WTC11 (cell line): ENCODE data around the gene GGA3.

Experiments
- CREM ChIP-seq: sonication (generic); formaldehyde crosslinking; IDR thresholded peaks from 2 replicates; pipeline ENCODE4 v1.8.1; 2022; ENCODE audit warnings: mild to moderate bottlenecking, missing genetic modification reagents, moderate library complexity
- TF ChIP-seq, protein P1 (sequence below): fragments of 200-600 bp; IDR thresholded peaks from 2 replicates; pipeline ENCODE4 v1.8.0; 2022; ENCODE audit warnings: antibody characterized with exemption
- TF ChIP-seq, protein P2 (sequence below): sonication (generic); formaldehyde crosslinking; IDR thresholded peaks from 2 replicates; pipeline ENCODE4 v1.8.1; 2022; ENCODE audit warnings: low read depth, mild to moderate bottlenecking, moderate library complexity, missing genetic modification reagents, borderline replicate concordance

DNA sequence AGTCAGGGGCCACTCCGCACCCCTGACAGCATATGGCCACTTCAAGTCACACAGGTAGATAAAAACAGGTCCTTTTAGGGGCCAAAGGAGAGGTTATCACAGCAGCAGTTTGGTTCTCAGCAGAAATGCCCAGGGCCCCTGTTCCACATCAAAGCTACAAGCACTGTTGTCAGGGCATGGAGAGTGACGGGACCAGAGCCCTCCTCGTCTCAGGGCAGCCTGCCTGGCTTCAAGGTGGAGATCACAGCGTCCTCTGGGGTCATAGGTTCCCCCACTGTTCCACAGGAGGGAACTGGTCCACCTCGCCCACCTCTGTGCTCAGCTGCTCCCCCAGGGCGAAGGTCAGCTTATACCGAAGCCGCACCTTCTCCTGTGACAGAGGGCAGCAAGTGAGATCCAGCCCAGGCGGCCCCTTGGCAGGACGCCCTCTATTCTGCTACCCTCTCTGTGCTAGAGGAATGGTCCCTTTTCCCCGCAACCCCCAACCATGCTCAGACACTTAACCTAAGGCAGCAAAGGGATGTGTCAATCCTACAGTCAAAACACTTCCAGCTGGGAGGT lies 23.3 kb downstream of the GGA3 start:
- no peak for TF ChIP-seq CREM (CRISPR knock-in tag)
- TF ChIP-seq, protein P1, sequence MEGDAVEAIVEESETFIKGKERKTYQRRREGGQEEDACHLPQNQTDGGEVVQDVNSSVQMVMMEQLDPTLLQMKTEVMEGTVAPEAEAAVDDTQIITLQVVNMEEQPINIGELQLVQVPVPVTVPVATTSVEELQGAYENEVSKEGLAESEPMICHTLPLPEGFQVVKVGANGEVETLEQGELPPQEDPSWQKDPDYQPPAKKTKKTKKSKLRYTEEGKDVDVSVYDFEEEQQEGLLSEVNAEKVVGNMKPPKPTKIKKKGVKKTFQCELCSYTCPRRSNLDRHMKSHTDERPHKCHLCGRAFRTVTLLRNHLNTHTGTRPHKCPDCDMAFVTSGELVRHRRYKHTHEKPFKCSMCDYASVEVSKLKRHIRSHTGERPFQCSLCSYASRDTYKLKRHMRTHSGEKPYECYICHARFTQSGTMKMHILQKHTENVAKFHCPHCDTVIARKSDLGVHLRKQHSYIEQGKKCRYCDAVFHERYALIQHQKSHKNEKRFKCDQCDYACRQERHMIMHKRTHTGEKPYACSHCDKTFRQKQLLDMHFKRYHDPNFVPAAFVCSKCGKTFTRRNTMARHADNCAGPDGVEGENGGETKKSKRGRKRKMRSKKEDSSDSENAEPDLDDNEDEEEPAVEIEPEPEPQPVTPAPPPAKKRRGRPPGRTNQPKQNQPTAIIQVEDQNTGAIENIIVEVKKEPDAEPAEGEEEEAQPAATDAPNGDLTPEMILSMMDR = no peak
- TF ChIP-seq, protein P2, sequence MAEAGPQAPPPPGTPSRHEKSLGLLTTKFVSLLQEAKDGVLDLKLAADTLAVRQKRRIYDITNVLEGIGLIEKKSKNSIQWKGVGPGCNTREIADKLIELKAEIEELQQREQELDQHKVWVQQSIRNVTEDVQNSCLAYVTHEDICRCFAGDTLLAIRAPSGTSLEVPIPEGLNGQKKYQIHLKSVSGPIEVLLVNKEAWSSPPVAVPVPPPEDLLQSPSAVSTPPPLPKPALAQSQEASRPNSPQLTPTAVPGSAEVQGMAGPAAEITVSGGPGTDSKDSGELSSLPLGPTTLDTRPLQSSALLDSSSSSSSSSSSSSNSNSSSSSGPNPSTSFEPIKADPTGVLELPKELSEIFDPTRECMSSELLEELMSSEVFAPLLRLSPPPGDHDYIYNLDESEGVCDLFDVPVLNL (CRISPR knock-in tag) = no peak
